Erythroblast (primary cell): ENCODE measurements around the gene TMEM200A.

Experiments used
- GATA1 ChIP-seq: IDR thresholded peaks from 2 replicates; pipeline ENCODE4 v1.6.1; 2011; ENCODE audit warnings: low read depth, mild to moderate bottlenecking, control low read depth, low read length, moderate library complexity
- POLR2A ChIP-seq: IDR thresholded peaks from 2 replicates; pipeline ENCODE4 v1.6.1; 2011; ENCODE audit warnings: mild to moderate bottlenecking, low read length

DNA sequence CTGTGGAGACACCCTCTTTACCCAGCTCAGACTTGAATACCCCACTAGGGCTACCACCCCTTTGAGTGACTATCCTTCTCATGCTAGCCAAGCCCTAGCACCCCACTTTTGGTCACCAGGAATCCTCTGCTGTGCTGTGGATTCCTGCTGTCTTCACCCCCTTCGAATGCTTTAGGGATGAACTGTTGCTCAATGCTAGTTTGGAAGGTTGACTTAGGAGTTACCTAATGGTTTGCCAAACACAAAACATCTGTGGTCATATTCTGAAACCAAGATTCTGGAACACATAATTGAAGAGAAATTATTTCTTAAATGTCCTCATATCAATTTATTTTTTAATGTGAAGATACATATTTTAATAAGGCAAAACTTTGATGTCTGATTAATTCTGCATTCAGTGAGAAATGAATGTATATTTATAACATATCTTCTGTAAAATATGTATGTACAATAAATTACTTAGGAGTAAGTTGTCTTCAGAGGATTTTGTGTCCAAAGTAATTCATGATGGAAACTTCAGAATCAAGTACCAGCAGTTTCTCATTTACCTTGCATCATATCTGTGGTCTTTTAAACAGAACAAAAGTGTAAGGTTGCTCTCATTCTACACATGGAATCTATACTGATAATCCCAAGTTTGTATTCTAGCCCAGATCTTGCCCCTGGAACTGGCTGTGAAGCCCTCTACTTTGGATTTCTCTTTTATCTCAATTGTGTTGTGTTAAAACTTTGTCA lies 46.9 kb downstream of the TMEM200A start:
- no peak for TF ChIP-seq POLR2A
- no peak for TF ChIP-seq GATA1
